GM18499 (cell line): ENCODE measurements around the gene EFR3B.

ENCODE experiments used
- ATAC-seq: cut with Tn5 transposase; IDR thresholded peaks from one replicate; pipeline ENCODE4 v1.9.1; 2021; ENCODE audit warnings: moderate number of reproducible peaks; ENCODE audit not compliant: insufficient read depth, unreplicated experiment

The EFR3B gene

DNA sequence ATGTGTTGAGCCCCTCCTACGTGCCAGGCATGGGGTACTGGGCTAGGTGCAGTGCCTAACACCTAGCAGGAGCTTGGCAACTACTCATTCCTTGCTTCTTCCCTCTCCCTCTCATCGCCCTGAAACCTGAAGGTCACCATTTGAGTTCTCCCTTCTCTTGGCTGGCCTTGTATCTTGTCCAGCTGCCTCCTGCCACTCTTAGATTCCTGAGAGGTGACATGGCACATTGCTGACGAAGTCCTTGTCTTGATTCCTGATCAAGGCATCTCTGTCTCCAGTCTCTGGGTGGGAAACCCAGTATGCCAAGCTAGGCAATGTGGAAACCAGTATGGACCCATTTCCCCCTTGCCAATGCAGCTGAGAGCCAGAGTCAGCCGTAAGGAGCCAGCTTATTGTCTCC lies 9.0 kb upstream of the EFR3B start:
- ATAC-seq: no peak

DNA sequence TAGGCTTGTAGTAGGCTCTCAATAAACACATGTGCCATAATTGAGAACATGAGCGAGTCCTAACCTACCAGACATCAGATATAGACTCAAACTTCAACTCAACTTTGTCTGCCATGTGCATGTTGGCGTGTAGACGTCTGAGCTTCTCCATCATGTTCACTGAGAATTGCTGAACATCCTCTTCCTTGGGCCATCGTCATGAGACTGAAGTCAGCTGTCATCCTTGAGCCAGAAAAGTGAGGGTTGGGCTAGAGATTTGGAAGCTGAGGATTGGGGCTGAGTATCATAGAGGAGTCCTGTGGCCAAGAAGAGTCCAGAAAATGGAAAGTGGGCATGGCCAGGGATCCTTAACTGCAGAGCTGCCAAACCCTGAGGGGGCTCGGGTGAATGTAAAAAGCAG lies 7.8 kb upstream of the EFR3B start:
- no peak for ATAC-seq

DNA sequence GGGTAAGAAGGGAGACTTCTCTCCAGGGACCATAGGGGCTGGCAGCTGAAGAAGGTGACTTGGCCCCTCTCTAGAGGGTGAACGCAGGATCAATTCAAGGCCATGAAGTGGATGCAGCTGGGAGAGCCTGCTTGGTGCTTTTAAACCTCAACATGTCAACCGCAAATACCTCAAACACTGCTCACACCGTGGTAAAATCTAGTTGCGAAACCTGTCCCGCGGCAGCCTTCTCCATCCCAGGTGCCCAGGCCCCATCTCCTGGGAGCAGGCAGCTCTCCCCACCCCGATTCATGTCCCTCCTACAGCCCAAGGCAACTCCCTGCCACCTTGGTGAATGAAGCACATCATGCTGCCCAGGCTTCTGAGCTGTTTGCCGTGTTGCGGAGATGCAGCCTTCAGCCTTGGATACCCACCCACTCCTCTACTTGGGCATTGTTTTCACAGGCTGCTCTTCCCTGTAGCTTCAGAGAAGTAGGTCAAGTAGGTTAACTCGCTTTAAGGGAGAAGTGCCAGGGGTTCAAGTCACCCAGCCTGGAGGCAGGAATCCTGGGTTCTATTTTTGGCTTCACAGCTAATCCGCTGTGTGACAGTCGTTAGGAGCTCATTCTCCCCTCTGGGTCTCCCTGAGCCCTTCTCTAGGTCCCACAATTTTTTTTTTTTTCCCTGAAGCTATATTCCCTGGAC lies 6.2 kb upstream of the EFR3B start:
- ATAC-seq: no peak

DNA sequence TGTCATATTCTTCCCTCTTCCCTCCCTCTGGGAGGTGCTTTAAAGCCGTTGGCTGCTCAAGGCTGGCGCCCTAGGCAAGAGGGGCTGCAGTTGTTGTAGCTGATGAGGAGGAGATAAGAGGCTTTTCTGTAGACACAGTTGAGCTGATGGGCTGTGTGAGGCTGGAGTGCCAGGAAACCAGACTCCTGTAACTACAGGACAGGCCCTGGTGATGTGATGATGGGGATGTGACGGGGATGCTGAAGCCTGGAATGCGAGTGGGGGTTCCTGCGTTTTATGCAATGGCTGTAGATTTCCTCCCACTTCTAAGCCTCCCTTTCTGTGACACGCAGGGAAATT lies 5.7 kb upstream of the EFR3B start:
- ATAC-seq: no peak

DNA sequence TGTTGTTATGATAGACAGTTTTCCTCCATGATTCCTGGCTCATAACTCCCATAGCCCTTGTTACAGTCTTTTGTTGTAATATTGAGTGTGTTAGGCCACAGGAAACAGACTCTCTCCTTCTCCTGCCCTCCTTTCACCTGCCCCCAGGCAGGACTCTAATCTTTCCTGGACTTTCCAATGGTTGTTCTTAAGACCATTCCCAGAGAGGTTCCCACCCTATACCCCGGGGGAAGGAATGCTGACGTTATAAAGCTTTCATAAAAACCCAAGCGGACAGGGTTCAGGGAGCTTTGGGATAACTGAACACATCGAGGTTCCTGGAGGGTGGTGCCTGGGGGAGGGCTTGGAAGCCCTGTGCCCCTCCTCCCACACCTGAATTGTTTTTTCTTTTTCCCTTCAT lies 2.8 kb upstream of the EFR3B start:
- ATAC-seq: no peak

DNA sequence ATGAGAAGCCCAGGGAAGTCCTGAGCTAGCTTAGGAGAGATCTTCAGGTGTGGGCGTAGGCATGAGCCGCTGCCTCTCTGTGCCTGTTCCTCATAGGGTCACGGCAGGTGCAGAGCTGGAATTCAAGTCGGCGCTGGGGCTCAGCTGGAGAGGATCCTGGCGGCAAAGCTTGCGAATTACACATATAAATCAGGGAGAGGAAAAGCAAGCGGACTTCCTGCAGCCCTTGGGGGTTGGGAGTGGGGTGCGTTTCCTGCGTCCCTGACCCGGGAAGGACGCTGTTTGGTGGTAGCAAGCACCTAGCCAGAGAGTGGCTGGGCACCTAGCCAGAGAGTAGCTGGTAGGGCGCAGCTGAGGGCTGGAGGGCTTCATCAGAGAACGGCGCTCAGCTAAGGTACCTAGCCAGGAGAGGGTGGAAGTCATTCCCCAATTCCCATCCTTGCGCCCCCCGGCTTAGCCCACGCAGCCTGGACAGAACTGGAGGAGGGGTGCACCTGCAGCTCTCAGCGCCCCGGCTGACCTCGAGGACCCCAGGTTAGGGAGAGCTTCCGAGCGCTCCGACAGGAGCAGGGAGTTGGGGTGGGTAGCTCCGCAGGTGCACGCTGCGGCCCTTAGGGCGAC lies 459 bp upstream of the EFR3B start:
- peak; percentile 6 for ATAC-seq

DNA sequence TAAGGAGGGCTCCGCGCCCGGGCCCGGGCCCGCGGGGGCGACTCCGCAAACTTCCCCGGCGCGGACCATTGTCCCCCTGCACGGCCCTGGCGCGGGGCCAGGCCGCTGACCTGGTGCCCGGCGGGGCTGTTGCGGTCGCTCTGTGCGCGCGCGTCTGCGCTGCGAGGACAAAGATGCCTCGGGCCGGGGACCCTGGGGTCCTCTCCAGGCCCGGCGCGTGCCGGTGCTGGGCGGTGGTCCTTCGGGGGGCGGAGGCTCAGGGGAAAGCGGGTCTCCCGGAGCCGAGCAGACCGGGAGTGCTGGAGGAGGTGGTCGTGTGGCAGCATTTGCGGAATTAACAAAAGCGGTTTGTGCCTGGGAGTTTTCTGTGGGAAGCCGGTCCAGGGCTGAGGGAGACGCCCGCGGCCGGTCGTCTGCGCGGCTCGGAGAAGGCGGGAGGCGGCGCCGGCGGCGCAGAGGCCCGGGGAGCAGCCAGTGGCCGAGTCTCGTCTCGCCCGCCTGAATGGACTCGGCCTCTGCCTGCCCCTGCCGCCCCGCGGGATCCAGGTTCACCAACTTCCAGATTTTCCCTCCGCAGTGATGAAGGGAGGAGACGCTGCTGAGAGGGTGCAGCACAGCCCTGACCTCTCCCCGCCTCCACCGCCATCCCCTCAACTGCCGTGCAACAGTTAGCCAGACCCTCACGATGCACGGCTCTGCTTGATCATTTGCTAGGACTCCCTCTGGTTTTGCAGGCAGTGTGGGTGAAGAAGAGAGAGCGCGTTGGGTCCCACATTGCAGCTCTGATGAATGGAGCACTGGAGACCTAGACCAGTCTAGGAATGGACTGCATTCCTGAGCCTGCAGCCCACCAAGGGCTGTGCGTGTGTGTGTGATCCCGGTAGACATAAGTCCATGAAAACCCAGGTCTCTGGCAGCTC lies 705 bp downstream of the EFR3B start:
- no peak for ATAC-seq

DNA sequence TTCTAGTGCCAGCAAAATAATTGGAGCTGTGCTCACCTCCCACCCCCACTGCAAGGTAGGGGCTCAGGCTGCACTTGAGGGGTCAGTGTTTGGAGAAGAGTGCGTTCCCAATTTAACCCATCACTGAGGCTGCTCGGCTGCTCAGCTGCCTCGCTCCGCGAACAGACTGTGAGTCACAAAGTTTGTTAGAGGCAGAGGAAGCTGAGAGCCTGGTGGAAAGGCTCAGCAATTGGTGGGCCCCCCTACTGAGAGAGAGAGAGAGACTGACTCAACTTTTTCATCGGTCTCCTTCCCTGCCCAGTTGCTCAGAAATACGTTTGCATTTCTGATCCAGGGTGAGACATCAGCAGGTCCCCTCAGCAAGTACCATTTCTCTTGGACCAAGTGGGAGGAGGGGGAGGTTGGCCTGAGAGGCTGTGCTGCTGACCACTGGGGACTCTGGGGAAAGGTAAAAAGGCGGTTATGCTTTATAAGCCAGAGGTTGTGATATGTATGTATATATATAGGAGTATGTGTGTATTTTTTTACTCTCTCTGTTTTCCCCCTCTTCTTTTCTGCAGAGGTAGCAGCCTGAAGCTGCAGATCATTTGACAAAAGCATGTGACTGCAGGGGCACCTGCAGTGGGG lies 1.5 kb downstream of the EFR3B start:
- ATAC-seq: no peak

DNA sequence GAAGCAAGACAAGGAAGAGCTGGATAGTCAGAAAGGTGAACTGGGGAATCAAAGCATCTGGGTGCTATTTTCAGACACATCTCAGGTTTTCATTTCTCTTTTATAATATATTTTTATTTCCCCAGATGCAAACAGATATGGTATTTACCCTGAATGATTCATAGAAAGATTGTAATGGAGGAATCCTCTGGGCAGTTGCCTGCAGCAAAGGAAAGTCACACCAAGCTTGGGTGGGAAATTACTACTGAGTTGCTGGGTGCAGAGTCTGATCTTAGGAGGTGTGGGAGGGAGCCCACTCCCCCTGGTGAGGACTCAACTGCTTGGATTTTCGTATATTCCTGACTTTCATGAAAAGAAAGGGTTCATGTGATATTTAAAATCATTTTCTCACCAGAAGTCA lies 2.1 kb downstream of the EFR3B start:
- no peak for ATAC-seq

DNA sequence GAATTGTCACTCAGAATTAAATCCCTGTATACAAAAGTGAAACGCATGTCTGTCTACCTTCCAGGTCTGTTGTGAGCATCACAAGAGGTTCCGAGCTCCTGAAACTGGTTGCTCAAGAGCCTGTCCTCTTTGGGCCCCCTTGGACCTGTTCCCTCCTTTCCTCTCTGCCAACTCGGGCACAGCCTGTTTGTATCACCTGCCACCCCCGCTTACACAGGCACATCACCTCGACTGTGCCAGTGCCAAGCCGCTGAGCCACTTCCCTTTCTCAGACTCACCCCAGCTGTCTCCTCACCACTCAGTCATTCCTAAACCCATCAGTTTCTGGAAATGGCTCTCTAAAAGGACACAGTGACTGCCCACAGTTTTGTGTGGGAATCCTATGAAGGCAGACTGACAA lies 3.1 kb downstream of the EFR3B start:
- ATAC-seq: no peak

DNA sequence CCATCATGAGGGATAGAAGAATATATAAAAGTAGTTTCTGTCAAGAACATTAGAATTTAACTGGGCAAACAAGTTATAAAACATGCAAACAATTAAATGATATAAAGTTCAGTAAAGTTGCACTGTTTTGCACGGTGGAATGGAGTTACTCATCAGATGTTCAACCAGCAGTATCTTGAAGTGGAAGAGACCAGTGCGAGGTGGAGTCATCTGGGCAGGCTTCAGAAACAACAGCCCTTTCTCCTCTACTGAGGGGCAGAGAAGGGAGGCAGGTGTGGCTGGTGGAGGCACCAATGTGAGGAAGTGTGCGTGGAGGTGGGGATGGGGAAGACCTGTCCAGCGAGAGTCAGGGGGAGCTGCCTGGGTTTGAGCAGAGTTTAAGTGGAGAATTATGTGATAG lies 7.5 kb downstream of the EFR3B start:
- ATAC-seq: no peak

DNA sequence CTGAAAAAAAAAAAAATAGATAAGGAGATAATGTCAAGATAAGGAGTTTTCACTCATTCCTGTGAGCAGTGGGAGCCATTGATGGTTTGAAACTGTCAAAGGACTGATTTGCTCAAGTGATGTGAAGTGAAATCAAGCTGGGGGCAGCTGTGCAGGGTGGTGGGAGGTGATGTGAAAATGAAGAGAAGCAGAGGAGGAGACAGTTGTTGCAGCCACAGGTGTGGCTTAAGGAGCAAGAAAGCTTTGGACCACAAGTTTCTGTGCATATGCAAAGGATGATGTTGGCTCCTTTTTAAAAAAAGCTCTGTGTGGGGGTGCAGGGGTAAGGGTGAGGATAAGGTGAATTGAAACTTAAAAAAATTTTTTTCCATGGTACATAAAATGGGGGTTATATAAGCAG lies 8.3 kb downstream of the EFR3B start:
- ATAC-seq: no peak

DNA sequence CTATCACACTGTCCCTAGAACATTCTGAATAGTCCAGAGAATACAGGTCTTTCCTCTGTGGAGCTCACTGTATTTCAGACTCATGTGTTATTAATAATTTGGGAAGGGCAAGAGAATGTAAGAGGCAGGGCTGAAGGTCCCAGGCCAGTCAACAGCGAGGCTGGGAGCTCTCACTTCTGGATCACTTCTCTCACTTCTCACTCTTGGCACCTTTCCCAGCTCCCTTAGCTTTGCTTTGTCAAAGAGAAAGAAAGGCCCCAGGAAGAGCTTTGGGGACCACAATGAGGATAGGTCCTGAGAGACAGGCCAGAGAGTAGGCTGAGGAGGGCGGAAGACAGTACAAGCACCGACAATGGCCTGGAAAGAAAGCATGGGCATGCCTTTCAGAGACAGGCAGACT lies 11.2 kb downstream of the EFR3B start:
- no peak for ATAC-seq

DNA sequence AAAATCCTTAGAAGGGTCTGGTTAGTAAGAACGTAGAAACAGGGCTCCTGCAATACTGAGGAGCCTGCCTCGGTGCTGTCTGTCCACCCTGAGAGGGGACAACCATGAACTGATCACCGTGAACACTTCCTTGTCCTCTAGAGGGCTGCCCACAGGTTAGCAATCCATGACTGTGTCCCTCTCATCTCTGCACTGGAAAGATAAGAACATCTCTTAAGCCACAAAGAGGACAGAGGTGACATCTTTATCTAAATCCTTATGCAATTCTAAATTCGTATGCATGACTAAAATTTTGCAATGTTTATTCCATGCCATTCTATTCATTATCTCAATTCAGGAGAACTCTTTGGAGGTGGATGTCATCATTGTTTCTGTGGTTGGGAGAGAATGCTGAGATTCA lies 12.8 kb downstream of the EFR3B start:
- ATAC-seq: no peak

DNA sequence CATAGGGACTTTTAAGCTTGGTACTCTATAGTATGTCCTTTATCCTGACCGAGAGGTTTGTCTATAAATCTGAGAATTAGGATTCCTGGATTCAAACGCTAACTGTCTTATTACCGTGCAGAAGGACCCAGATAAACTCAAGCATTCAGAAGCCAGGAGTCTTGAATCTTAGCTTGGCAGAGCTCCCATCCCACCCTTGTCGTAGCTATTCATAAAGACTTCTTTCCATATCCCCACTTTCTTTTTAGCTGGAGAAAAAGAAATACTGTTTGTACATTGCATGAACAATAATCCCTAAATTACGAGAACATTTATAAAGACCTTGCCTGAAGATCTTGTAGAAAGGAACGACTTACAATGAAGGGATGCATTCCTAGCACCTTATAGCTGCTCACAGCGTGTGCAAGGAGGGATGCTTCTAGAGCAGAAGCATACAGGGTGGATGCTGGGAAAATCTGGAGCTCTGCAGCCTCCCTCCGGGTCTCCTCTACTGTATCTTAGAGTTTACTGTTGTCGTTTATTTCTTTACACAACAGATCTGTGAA lies 13.6 kb downstream of the EFR3B start:
- no peak for ATAC-seq

DNA sequence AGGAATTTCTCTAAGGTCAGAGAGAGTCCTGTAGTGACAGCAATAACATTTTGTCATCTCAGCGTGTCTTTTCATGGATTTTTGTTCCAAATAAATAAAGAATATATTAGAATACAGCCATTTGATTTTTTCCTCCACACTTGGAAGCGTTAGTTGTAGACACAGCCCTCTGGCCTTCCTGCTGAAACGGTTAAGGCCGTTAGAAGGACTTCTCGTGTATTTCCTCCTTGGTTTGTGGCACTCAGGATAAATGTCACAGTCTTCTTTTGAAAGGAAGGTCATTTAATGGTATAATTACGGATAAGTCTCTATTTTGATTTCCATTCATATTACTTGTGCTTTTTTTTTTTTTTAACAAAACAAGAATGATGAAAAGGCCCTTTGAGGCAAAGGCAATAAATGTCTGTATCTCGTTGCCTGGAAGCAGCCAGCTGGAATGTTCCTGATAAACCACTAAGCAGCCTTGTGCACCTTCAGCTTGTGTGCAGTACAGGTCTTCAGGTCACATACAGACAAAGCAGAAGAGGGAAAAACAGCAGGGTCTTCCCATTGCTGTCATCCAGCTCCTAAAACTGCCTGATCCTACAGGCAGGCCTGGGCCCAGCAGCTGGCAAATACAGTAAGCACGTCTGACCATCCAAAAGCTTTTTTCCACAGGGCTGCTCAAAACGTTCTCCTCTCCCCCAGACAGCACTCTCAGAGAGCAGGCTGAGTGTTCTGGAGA lies 14.4 kb downstream of the EFR3B start:
- no peak for ATAC-seq

DNA sequence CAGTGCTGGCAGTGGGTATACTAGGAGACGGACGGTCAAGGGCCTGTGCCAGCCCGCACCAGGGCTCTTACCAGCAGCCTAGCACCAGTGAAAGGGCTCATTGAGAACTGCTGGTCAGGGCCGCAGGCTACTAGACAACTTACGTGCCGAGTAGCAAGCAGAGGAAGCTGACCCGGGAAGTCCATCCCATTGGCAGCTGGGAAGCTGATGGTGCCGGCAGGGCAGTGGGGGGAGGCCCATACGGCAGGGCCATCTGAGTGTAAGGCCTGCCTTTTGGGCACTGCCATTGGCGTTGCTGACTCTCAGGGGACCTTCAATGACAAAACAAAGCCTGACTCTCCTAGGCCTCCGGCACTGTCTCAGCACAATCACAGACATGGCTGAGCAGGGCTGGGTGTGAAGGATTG lies 20.6 kb downstream of the EFR3B start:
- ATAC-seq: no peak

DNA sequence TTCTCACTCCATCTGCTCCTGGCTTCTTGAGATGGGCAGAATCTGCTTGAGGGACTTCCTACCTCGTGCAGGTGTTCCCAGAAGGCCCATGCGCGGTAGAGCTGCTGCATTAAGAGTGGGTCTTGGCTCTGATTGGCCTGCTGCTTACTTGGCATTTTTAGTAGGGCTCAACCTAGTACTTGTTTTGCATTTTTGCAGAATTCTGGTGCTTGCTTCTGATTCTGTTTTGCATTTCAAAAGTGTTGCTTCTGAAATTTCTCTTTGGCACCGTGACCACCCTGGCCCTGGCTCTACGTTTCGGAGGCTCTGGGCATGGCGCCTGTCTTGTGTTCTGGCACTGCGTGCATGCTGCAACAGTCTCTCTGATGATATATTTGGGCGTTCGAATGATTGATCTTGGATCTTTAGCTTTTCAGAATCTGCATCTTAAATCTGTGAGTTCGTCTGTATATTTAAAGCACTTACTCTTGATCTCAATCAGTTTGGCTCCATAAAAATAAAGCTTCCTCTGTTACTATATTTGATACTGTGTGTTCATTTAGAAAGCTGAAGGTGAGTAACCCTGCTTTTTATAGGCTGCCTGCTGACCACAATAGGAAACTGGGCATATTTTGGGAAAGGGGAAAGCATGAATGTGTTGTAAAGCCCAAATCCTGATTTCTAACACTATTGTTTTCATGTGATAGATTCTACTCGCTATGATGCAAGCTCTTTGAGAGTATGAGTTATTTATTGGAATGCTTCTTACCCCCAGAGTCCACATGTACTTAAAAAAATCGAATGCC lies 22.2 kb downstream of the EFR3B start:
- ATAC-seq: no peak

DNA sequence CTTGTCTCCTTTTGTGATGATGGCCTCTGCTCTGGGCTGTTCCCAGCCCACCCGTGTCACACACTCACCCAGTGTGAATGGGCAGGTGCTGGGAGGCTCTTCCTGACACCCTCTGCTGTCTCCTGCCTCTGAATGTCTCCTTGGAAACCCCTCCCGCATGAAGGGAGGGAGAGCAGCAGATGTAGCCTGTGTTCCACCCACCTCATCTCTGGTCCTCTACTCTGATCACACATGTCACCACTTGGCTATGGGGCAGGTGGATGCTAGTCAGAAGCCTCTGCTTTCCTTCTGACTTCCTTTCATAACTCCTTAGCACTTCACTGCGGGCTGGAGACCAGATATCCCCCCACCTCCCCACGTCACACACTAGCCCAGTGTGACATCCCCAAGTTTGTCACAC lies 23.9 kb downstream of the EFR3B start:
- no peak for ATAC-seq
